Stimulated activated naive CD8-positive, alpha-beta T cell treated with anti-CD3 and anti-CD28 coated beads, Interleukin-15, Interleukin-2, amounts not matched to agents 100 ng/mL and 50 ng/mL, for 24 hours (primary cell): ENCODE data around the gene PPP6C.
"Not testable (repeated sequence)": the region's sequence is repeated elsewhere in the genome, so short reads cannot be mapped to it uniquely, and the experiment has no call there.

ENCODE experiments used
- H3K27ac Mint-ChIP-seq: one replicate; pipeline ENCODE4 v1.8.0; 2021; ENCODE audit warnings: mild to moderate bottlenecking, mixed read lengths
- H3K27me3 Mint-ChIP-seq: one replicate; pipeline ENCODE4 v1.8.0; 2021; ENCODE audit warnings: mixed read lengths
- H3K36me3 Mint-ChIP-seq: one replicate; pipeline ENCODE4 v1.8.0; 2021; ENCODE audit warnings: low read depth, mixed read lengths
- H3K4me1 Mint-ChIP-seq: one replicate; pipeline ENCODE4 v1.8.0; 2021; ENCODE audit warnings: low read depth, mixed read lengths
- H3K4me3 Mint-ChIP-seq: one replicate; pipeline ENCODE4 v1.8.0; 2021; ENCODE audit warnings: mild to moderate bottlenecking, mixed read lengths
- H3K9me3 Mint-ChIP-seq: one replicate; pipeline ENCODE4 v1.8.0; 2021; ENCODE audit warnings: mixed read lengths

PPP6C gene

GRCh38 chr9:125162891-125163290 is 26.7 kb downstream of the PPP6C start:
- H3K9me3 Mint-ChIP-seq, H3K27ac Mint-ChIP-seq, H3K27me3 Mint-ChIP-seq, H3K4me3 Mint-ChIP-seq: not testable (repeated sequence)
- Mint-ChIP-seq H3K4me1 (peaks cover 10% of the 10 kb centered on the region), H3K36me3 (peaks cover 22% of the 10 kb centered on the region)

GRCh38 chr9:125161284-125161918 is 28.2 kb downstream of the PPP6C start:
- Mint-ChIP-seq H3K4me3 (no peak overlapping the region), H3K27ac (no peak overlapping the region), H3K4me1 (peaks cover 10% of the 10 kb centered on the region), H3K27me3 (no peaks in the 10 kb centered on the region), H3K9me3 (no peaks in the 10 kb centered on the region), H3K36me3 (peaks cover 33% of the 10 kb centered on the region)

DNA sequence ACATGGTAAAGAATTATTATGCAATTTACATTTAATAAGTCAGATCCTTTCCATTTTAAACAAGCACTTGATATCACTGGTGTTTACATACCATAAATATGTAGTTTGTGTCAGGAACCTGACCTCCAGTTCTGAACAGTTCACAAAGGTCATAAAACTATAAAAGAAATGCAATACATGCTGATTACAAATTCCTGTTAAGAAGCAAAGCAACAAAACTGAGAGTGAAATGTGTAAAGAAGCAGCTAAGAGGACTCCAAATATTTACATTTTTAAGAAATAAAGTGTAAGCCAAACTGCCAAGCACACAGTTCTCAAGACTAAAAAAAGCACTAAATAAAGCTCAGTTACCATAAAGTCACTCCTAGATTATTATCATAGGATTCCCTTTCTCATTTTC is 28.9 kb downstream of the PPP6C start:
- Mint-ChIP-seq H3K4me1 (peaks cover 6% of the 10 kb centered on the region), H3K36me3 (peaks cover 33% of the 10 kb centered on the region), H3K27ac (no peak overlapping the region), H3K27me3 (no peaks in the 10 kb centered on the region), H3K4me3 (no peak overlapping the region), H3K9me3 (no peaks in the 10 kb centered on the region)

DNA sequence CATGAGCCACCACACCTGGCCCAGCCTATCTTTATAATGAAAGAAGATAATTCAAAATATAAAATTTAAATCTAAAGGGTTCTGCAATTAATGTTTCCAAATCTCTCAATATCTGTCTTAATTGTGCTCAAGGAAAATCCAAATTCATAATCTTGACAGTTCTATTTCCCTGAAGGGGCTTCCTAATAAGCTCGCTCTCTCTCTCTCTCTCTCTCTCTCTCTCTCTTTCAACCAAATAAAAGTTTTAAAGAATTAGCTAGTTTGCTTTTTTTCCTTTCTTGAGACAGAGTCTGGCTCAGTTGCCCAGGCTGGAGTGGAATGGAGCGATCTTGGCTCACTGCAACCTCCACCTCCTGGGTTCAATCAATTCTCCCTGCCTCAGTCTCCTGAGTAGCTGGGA is 33.1 kb downstream of the PPP6C start:
- Mint-ChIP-seq H3K9me3 (no peaks in the 10 kb centered on the region), H3K27ac (no peak overlapping the region), H3K4me1 (peaks cover 3% of the 10 kb centered on the region), H3K36me3 (peaks cover 47% of the 10 kb centered on the region), H3K4me3 (no peak overlapping the region), H3K27me3 (no peaks in the 10 kb centered on the region)

DNA sequence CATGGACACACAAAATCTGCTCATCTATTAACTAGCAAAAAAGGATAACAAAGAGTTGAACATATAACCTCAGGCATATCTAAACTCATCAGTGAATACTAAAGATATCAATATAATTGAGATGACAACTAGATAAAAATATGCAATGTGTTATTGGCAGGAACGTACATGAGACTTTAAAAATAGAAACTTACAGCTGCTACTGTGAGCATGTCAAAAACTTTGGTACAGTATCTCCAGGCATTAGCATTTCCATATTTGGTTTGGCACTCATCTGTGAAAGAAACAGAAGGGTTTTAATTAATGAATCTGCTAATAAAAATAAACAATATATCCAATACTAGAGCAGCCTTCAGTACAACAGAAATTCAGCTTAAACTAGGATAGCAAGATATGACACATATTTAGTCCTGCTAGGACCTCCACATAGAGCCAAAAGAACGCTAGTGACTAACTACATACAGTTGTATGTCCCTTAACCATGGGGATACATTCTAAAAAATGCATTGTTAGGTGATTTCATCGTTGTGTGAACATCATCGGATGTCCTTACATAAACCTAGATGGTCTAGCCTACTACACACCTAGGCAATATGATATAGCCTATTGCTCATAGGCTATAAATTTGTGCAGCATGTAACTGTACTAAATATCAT is 35.8 kb downstream of the PPP6C start:
- H3K9me3 Mint-ChIP-seq = no peaks in the 10 kb centered on the region
- peaks cover 47% of the 10 kb centered on the region for H3K36me3 Mint-ChIP-seq
- H3K4me1 Mint-ChIP-seq = no peaks in the 10 kb centered on the region
- H3K27ac Mint-ChIP-seq = no peak overlapping the region
- no peaks in the 10 kb centered on the region for H3K27me3 Mint-ChIP-seq
- no peak overlapping the region for H3K4me3 Mint-ChIP-seq

DNA sequence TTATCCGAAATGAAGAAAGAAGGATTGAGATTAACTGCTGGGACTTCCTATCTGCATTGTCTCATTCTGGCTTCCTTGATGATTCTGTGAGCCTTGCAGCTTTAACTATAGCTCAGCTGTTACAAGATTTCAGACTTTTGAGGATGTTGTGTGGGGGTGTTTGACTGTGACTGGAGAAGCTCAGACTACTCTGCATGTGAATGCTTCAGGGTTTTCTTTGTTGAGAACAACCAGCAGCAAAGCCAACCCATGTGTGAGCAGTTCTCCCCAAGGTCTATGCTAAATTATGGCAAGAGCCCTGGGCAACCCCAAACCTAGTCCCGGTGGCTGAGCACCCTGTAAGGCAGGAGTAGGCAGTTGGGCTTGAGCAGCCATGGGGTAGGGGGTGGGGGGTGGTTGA is 37.9 kb downstream of the PPP6C start:
- Mint-ChIP-seq H3K36me3 (peaks cover 34% of the 10 kb centered on the region), H3K4me3 (no peak overlapping the region), H3K9me3 (no peaks in the 10 kb centered on the region), H3K27me3 (no peaks in the 10 kb centered on the region), H3K27ac (no peak overlapping the region), H3K4me1 (no peaks in the 10 kb centered on the region)

DNA sequence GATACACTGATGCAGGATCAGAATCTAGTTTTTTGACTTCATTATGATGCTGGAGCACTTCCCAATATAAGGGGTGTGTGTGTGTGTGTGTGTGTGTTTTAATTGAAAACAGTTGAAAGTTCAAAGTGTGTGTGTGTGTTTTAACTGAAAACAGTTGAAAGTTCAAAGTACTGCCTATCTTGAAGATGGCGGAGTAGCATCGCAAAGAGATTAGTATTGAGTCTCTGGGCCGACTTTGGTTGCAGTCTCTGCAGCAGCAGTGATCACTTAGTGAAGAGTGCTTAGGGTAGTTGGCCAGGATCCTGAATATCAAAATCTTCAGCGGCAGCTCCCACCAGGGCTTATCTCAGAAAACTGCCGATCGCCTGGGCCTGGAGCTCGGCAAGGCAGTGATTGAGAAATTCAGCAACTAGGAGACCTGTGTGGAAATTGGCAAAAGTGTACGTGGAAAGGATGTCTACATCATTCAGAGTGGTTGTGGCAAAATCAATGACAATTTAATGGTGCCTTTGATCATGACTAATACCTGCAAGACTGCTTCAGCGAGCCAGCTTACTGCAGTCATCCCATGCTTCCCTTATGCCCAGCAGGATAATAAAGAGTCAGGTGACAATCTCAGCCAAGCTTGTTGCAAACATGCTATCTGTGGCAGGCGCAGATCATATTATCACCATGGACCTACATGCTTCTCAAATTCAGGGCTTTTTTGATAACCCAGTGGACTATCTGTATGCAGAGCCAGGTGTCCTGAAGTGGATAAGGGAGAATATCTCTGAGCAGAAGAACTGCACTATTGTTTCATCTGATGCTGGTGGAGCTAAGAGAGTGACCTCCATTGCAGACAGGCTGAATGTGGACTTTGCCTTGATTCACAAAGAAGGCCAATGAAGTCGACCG is 39.0 kb downstream of the PPP6C start:
- H3K27ac Mint-ChIP-seq = no peak overlapping the region
- no peaks in the 10 kb centered on the region for H3K9me3 Mint-ChIP-seq
- peaks cover 5% of the 10 kb centered on the region for H3K4me1 Mint-ChIP-seq
- peaks cover 31% of the 10 kb centered on the region for H3K36me3 Mint-ChIP-seq
- no peak overlapping the region for H3K4me3 Mint-ChIP-seq
- H3K27me3 Mint-ChIP-seq = no peaks in the 10 kb centered on the region

DNA sequence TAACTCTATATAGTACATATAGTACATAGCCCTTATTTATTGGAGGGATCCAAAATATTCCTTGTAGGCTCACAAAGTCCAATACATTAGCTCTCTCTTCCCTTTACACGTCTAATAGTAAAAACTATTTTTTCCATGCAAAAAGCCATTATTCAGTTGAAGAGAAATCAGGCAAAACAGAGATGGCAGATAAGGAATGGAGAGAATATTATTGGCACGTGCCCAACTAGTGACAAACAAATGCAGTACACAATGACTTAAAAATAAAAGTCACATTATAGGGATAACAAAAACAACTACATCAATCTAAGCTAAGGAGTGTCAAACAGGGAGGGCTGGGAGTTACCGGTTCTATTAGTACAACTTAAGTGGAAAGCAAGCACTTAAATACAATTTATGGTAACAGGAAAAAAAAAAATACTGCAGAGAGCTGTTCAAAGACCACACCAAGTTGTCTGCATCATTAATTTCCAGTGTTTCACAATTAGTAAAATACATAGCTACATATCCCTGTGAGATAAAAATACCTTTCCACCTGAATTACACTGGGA is 42.1 kb downstream of the PPP6C start:
- no peaks in the 10 kb centered on the region for H3K27me3 Mint-ChIP-seq
- no peaks in the 10 kb centered on the region for H3K9me3 Mint-ChIP-seq
- H3K4me1 Mint-ChIP-seq = peaks cover 13% of the 10 kb centered on the region
- peaks cover 17% of the 10 kb centered on the region for H3K36me3 Mint-ChIP-seq
- no peak overlapping the region for H3K27ac Mint-ChIP-seq
- H3K4me3 Mint-ChIP-seq = no peak overlapping the region

- peaks cover 19% of the 10 kb centered on the region for H3K4me1 Mint-ChIP-seq
- no peaks in the 10 kb centered on the region for H3K27me3 Mint-ChIP-seq
These were observed 43.4 kb downstream of the PPP6C start for GRCh38 chr9:125146247-125146646.

GRCh38 chr9:125145425-125145824 is 44.2 kb downstream of the PPP6C start:
- Mint-ChIP-seq H3K4me3 (no peak overlapping the region), H3K9me3 (no peaks in the 10 kb centered on the region), H3K27ac (no peak overlapping the region), H3K27me3 (no peaks in the 10 kb centered on the region), H3K36me3 (peaks cover 3% of the 10 kb centered on the region), H3K4me1 (peaks cover 19% of the 10 kb centered on the region)

More at GRCh38 chr9:125146247-125146646, 43.4 kb downstream of the PPP6C start:
- H3K27ac Mint-ChIP-seq = peak overlapping the region; percentile 4
- no peaks in the 10 kb centered on the region for H3K9me3 Mint-ChIP-seq
- H3K36me3 Mint-ChIP-seq = peaks cover 11% of the 10 kb centered on the region
- H3K4me3 Mint-ChIP-seq = no peak overlapping the region

GRCh38 chr9:125143377-125144090 is 46.1 kb downstream of the PPP6C start, which contains the start of gene SCAI:
Gene SCAI (minus strand): TSS chr9:125143528. CDS start chr9:125143437, 91 bp downstream.
- H3K9me3 Mint-ChIP-seq = no peaks in the 10 kb centered on the region
- peaks cover 6% of the 10 kb centered on the region for H3K36me3 Mint-ChIP-seq
- H3K27me3 Mint-ChIP-seq = no peaks in the 10 kb centered on the region
- H3K4me3 Mint-ChIP-seq = peak within 1 kb of the TSS; percentile 89
- H3K4me1 Mint-ChIP-seq = peaks cover 22% of the 10 kb centered on the region
- H3K27ac Mint-ChIP-seq = peak within 1 kb of the TSS; percentile 87

DNA sequence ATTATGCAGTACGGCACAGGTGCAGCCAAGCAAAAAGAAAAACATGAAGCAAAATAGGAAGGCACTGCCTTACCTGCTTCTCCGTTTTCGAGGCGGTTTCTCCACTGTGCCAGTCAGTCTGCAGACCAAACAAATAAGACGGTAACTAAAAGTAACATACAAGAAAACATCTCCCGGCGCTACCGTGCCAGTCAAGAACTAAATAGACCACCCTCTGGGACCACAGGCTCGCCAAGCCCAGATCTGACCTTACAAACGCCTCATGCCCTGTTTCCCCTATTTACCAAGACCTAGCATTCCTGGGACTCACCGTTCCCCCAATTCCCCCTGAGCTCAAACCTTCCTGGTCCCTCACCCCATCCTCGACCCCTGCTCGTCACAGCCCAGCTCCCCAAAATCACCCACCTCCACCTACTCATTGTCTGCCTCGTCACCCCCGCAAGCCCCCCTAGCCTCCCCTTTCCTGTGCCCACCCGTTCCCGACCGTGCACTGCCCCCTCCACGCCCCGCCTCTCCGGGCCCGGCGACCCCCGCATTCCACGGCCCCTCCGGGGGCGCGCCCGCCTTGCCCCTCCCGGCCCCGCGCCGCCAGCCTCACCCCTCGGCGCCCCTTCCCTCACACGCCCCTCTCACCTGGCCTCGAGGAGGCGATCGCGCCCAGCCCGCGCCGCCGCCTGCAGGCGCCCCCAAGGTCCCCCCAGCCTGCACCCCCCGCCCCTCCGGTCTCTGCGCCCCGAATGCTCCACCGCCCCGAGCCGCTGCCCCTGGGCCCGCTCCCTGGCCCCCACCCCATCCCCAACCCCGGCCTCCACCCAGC is 46.8 kb downstream of the PPP6C start:
- Mint-ChIP-seq H3K9me3 (no peaks in the 10 kb centered on the region), H3K27me3 (no peaks in the 10 kb centered on the region), H3K4me1 (peaks cover 22% of the 10 kb centered on the region), H3K27ac (peak overlapping the region; percentile 87), H3K4me3 (peak overlapping the region; percentile 89), H3K36me3 (peaks cover 6% of the 10 kb centered on the region)

DNA sequence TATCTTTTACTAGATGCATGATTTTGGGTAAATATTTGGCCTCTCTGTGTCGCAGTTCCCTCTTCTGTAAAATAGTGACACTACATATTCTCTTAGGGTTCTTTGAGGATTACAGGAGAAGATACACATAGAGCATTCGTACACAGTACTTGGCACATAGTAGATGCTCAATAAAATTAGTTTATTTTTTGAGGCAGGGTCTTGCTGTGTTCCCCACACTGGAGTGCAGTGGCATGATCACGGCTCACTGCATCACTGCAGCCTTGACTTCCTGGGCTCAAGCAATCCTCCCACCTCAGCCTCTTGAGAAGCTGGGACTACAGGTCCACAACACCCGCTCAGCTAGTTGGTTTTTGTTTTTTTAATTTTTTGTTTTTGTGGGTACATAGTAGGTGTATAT is 47.9 kb downstream of the PPP6C start:
- Mint-ChIP-seq H3K4me3 (peak overlapping the region; percentile 89), H3K4me1 (peaks cover 22% of the 10 kb centered on the region), H3K36me3 (peaks cover 6% of the 10 kb centered on the region), H3K27ac (no peak overlapping the region), H3K27me3 (no peaks in the 10 kb centered on the region), H3K9me3 (no peaks in the 10 kb centered on the region)

DNA sequence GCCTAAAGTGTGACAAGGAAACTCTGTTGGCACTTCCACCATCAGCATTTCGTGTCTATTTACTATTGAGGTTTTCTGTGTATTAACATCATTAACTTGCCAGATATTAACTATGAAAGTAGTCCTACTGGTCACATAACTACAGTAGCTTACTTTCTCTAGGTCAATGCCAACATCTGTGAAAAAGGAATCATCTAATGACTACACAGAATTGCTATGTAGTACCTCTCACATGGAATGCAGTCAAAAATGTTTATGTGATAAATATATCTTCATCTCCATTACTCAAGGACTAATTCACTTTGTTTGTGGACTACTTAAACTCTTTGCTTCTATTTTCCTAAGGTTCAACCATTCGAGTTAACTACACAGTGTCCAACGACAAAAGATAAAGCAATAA is 48.4 kb downstream of the PPP6C start:
- H3K27me3 Mint-ChIP-seq = no peaks in the 10 kb centered on the region
- H3K36me3 Mint-ChIP-seq = peaks cover 6% of the 10 kb centered on the region
- H3K4me1 Mint-ChIP-seq = peaks cover 21% of the 10 kb centered on the region
- H3K27ac Mint-ChIP-seq = no peak overlapping the region
- no peaks in the 10 kb centered on the region for H3K9me3 Mint-ChIP-seq
- no peak overlapping the region for H3K4me3 Mint-ChIP-seq
